HEK293T (cell line): ENCODE data around the gene SH3RF3.

ENCODE experiments used
- CTCF ChIA-PET: fragments of 350-600 bp; formaldehyde crosslinking; extraction: SDS; loops from one replicate; lab custom pipeline; 2021; ENCODE audit warnings: antibody characterized with exemption, inconsistent platforms; lab: Yijun Ruan, JAX
- POLR2A ChIA-PET: fragments of 350-600 bp; formaldehyde crosslinking; extraction: SDS; loops from one replicate; lab custom pipeline; 2020; ENCODE audit warnings: antibody characterized with exemption, inconsistent platforms; lab: Yijun Ruan, JAX
- DNase-seq: peaks from one replicate; pipeline ENCODE4 v3.0.0; 2012; ENCODE audit warnings: mixed read lengths; ENCODE audit errors: extremely low spot score
- ARNT ChIP-seq: fragments of 450-650 bp; IDR thresholded peaks from 2 replicates; pipeline ENCODE4 v1.6.1; 2017; ENCODE audit warnings: mild to moderate bottlenecking
- BHLHE40 ChIP-seq: fragments of 450-650 bp; IDR thresholded peaks from 2 replicates; pipeline ENCODE4 v1.6.1; 2016; ENCODE audit warnings: mild to moderate bottlenecking, moderate library complexity, borderline replicate concordance
- CTBP1 ChIP-seq: fragments of 450-650 bp; IDR thresholded peaks from 2 replicates; pipeline ENCODE4 v1.6.1; 2016; ENCODE audit warnings: borderline replicate concordance
- ELF4 ChIP-seq: fragments of 450-650 bp; IDR thresholded peaks from 2 replicates; pipeline ENCODE4 v1.6.1; 2017; ENCODE audit warnings: antibody characterized with exemption
- FOXA1 ChIP-seq: fragments of 450-650 bp; IDR thresholded peaks from 2 replicates; pipeline ENCODE4 v1.6.1; 2016; ENCODE audit warnings: mild to moderate bottlenecking
- FOXK2 ChIP-seq: fragments of 450-650 bp; IDR thresholded peaks from 2 replicates; pipeline ENCODE4 v1.6.1; 2016; ENCODE audit warnings: mild to moderate bottlenecking
- FOXM1 ChIP-seq: fragments of 450-650 bp; IDR thresholded peaks from 2 replicates; pipeline ENCODE4 v1.6.1; 2017; ENCODE audit warnings: mild to moderate bottlenecking, borderline replicate concordance
- HDGF ChIP-seq: fragments of 450-650 bp; IDR thresholded peaks from 2 replicates; pipeline ENCODE4 v1.6.1; 2017; ENCODE audit warnings: antibody characterized with exemption, borderline replicate concordance
- L3MBTL2 ChIP-seq: fragments of 450-650 bp; conservative IDR thresholded peaks from 2 replicates; pipeline ENCODE4 v1.6.1; 2016; ENCODE audit warnings: mild to moderate bottlenecking
- LEF1 ChIP-seq: fragments of 450-650 bp; IDR thresholded peaks from 2 replicates; pipeline ENCODE4 v1.6.1; 2017; ENCODE audit warnings: mild to moderate bottlenecking, borderline replicate concordance
- NFRKB ChIP-seq: fragments of 450-650 bp; IDR thresholded peaks from 2 replicates; pipeline ENCODE4 v1.6.1; 2016; ENCODE audit warnings: mild to moderate bottlenecking, moderate library complexity
- SP1 ChIP-seq: fragments of 450-650 bp; IDR thresholded peaks from 2 replicates; pipeline ENCODE4 v1.6.1; 2017
- SUZ12 ChIP-seq: fragments of 450-650 bp; IDR thresholded peaks from 2 replicates; pipeline ENCODE4 v1.6.1; 2016; ENCODE audit warnings: mild to moderate bottlenecking
- TARDBP ChIP-seq: fragments of 450-650 bp; IDR thresholded peaks from 2 replicates; pipeline ENCODE4 v1.6.1; 2016
- ZNF384 ChIP-seq: fragments of 450-650 bp; IDR thresholded peaks from 2 replicates; pipeline ENCODE4 v1.6.1; 2016
- TF ChIP-seq, protein P1 (sequence below): fragments of 450-650 bp; IDR thresholded peaks from 2 replicates; pipeline ENCODE4 v1.6.1; 2016

SH3RF3 gene

GRCh38 chr2:109182426-109182825 lies 53.4 kb downstream of the SH3RF3 start:
- ChIA-PET CTCF (no interaction called here), POLR2A (no interaction called here)
- TF ChIP-seq CTBP1 (no peak), BHLHE40 (no peak), TARDBP (no peak), HDGF (no peak), NFRKB (no peak), FOXM1 (no peak), FOXA1 (no peak), LEF1 (no peak), ZNF384 (no peak), FOXK2 (no peak), SP1 (no peak), L3MBTL2 (no peak), SUZ12 (no peak), ARNT (no peak), ELF4 (no peak)
- TF ChIP-seq, protein P1, sequence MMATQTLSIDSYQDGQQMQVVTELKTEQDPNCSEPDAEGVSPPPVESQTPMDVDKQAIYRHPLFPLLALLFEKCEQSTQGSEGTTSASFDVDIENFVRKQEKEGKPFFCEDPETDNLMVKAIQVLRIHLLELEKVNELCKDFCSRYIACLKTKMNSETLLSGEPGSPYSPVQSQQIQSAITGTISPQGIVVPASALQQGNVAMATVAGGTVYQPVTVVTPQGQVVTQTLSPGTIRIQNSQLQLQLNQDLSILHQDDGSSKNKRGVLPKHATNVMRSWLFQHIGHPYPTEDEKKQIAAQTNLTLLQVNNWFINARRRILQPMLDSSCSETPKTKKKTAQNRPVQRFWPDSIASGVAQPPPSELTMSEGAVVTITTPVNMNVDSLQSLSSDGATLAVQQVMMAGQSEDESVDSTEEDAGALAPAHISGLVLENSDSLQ, result no peak
- DNase-seq, result no peak

GRCh38 chr2:109183871-109184270 lies 54.9 kb downstream of the SH3RF3 start:
- ChIA-PET CTCF (no interaction called here), POLR2A (interaction anchor here (1.9 kb wide), 1 partner anchor 11 kb away, joined by 4 read pairs; no protein-coding TSS in a partner anchor)
- DNase-seq, result no peak
- TF ChIP-seq CTBP1 (no peak), SP1 (no peak), ARNT (no peak), HDGF (no peak), ZNF384 (no peak), ELF4 (no peak), SUZ12 (no peak), TARDBP (no peak), FOXM1 (no peak), FOXK2 (no peak), LEF1 (no peak), FOXA1 (no peak), L3MBTL2 (no peak), NFRKB (no peak), BHLHE40 (no peak)
- TF ChIP-seq, protein P1, result no peak

GRCh38 chr2:109184368-109184767 lies 55.4 kb downstream of the SH3RF3 start:
- CTCF ChIA-PET, result no interaction called here
- TF ChIP-seq SUZ12 (no peak), LEF1 (no peak), SP1 (no peak), ELF4 (no peak), TARDBP (no peak), NFRKB (no peak), ZNF384 (no peak), FOXM1 (no peak), HDGF (no peak), CTBP1 (no peak)
- TF ChIP-seq, protein P1, result no peak
- no peak for DNase-seq
- POLR2A ChIA-PET, result interaction anchor here (1.9 kb wide), 1 partner anchor 10 kb away, joined by 4 read pairs; no protein-coding TSS in a partner anchor

- ChIA-PET POLR2A (interaction anchor here (1.9 kb wide), 1 partner anchor 9 kb away, joined by 4 read pairs; no protein-coding TSS in a partner anchor), CTCF (no interaction called here)
- TF ChIP-seq HDGF (no peak), ARNT (no peak), NFRKB (no peak), L3MBTL2 (no peak), FOXA1 (no peak), FOXK2 (no peak), LEF1 (no peak), FOXM1 (no peak)
- DNase-seq, result no peak
Measured at GRCh38 chr2:109185338-109185737, 56.3 kb downstream of the SH3RF3 start.

DNA sequence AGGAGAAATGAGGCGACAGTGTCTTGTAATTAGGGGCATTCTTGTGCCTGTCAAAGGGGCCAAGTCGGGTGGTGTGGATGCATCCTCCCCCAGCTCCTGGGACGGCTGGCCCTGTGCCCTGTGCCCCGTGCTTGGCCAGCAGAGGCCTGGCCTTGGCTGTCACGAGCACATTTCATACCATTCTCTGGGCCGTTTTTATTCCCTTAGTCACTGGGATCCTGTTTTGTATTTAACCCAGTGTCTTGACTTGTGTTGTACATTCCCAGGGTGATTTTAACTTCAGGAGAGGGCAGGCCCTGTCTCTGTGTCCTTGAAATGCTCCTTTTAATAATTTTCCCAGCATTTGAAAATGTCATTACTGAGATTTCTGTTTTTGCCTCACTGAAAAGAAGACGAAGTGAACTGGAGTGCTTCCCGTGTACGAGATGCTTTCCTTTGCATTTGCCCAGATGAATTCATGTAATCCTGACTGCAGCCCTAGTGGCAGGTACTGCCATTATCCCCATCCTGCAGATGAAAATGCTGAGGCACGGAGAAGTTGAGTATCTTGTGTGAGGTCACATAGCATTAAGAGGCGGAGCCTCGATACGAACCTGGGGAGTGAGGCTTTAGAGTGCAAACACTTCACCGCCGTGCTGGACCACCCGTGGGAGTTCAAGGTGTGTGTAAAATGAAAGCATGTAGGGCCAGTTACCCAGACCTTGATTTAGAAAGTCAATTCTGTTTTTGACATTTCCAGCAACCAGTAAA lies 57.0 kb downstream of the SH3RF3 start:
- no peak for DNase-seq
- TF ChIP-seq BHLHE40 (no peak), FOXM1 (no peak), FOXA1 (no peak), LEF1 (no peak), NFRKB (no peak), TARDBP (no peak)
- TF ChIP-seq, protein P1, result no peak
- CTCF ChIA-PET, result no interaction called here
- POLR2A ChIA-PET, result no interaction called here
